ENCODE results near the gene SUGCT.

DNA sequence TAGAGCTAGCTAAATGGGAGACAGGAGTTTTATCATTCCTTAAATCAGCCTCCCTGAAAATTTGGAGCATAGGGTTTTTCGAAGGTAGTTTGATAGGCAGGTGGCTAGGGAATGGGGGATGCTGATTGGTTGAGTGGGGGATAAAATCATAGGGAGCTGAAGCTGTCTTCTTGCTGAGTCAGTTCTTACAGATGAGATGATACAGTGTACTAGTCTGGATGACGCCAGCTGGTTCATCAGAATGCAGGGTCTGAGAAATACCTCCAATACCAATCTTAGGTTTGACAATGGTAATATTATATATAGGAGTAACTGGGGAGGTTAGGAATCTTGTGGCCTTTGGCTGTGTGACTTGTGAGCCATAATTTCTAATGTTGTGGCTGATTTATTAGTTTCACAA, 271.2 kb downstream of the SUGCT start:
- TF ChIP-seq YY1 (IDR thresholded peaks at IDR 0.05; ENCODE audit: low read depth) (no peak), RAD21 (IDR thresholded peaks at IDR 0.05; ENCODE audit: low read depth) (no peak), EP300 (IDR thresholded peaks at IDR 0.05; ENCODE audit: borderline replicate concordance) (no peak), CREB1 (IDR thresholded peaks at IDR 0.05; ENCODE audit: low read depth) (no peak), TAF1 (IDR thresholded peaks at IDR 0.05; ENCODE audit: low read depth) (no peak)
- TF ChIP-seq, protein P1, sequence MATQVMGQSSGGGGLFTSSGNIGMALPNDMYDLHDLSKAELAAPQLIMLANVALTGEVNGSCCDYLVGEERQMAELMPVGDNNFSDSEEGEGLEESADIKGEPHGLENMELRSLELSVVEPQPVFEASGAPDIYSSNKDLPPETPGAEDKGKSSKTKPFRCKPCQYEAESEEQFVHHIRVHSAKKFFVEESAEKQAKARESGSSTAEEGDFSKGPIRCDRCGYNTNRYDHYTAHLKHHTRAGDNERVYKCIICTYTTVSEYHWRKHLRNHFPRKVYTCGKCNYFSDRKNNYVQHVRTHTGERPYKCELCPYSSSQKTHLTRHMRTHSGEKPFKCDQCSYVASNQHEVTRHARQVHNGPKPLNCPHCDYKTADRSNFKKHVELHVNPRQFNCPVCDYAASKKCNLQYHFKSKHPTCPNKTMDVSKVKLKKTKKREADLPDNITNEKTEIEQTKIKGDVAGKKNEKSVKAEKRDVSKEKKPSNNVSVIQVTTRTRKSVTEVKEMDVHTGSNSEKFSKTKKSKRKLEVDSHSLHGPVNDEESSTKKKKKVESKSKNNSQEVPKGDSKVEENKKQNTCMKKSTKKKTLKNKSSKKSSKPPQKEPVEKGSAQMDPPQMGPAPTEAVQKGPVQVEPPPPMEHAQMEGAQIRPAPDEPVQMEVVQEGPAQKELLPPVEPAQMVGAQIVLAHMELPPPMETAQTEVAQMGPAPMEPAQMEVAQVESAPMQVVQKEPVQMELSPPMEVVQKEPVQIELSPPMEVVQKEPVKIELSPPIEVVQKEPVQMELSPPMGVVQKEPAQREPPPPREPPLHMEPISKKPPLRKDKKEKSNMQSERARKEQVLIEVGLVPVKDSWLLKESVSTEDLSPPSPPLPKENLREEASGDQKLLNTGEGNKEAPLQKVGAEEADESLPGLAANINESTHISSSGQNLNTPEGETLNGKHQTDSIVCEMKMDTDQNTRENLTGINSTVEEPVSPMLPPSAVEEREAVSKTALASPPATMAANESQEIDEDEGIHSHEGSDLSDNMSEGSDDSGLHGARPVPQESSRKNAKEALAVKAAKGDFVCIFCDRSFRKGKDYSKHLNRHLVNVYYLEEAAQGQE (IDR thresholded peaks at IDR 0.05; ENCODE audit: low read depth): no peak
- TF ChIP-seq, protein P2, sequence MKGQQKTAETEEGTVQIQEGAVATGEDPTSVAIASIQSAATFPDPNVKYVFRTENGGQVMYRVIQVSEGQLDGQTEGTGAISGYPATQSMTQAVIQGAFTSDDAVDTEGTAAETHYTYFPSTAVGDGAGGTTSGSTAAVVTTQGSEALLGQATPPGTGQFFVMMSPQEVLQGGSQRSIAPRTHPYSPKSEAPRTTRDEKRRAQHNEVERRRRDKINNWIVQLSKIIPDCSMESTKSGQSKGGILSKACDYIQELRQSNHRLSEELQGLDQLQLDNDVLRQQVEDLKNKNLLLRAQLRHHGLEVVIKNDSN (IDR thresholded peaks at IDR 0.05): no peak
- TF ChIP-seq, protein P3, sequence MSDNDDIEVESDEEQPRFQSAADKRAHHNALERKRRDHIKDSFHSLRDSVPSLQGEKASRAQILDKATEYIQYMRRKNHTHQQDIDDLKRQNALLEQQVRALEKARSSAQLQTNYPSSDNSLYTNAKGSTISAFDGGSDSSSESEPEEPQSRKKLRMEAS (IDR thresholded peaks at IDR 0.05): no peak

All from Ishikawa (cell line).